Left lung (tissue), 10 donors: ENCODE measurements around the gene DMD. TPM values are rescaled to one million over a fixed set of nuclear protein-coding genes. Genes with fewer than 3 reads are reported as not detected.

Source experiments
- ATAC-seq: fragments of 200-7000 bp; cut with Tn5 transposase; one replicate; pipeline ENCODE4 v1.9.1; 2020; ENCODE audit warnings: moderate library complexity
- DNase-seq, 4 donors: peaks; one replicate each; pipeline ENCODE4 v3.0.0-alpha.2; 2013 to 2020
- H3K27ac ChIP-seq, 2 donors: fragments of 200-600 bp; sonication (generic) in 1 of 2; one replicate each; pipeline versions ENCODE4 v1.5.0 to v1.8.0; 2020 to 2021
- H3K27me3 ChIP-seq, 2 donors: fragments of 200-600 bp; sonication (generic) in 1 of 2; one replicate each; pipeline versions ENCODE4 v1.5.0 to v1.8.0; 2020 to 2021
- H3K36me3 ChIP-seq, 2 donors: fragments of 200-600 bp; sonication (generic) in 1 of 2; one replicate each; pipeline versions ENCODE4 v1.5.0 to v1.8.0; 2020 to 2021
- H3K4me1 ChIP-seq, 2 donors: fragments of 200-600 bp; one replicate each; pipeline ENCODE4 v1.8.0; 2021
- H3K4me3 ChIP-seq, 2 donors: fragments of 200-600 bp; sonication (generic) in 1 of 2; one replicate each; pipeline versions ENCODE4 v1.5.0 to v1.8.0; 2020 to 2021; ENCODE audit warnings: mild to moderate bottlenecking in 1 of 2
- H3K9me3 ChIP-seq, 2 donors: fragments of 200-600 bp; sonication (generic) in 1 of 2; one replicate each; pipeline versions ENCODE4 v1.5.0 to v1.8.0; 2020 to 2021
- CTCF ChIP-seq, 2 donors: fragments of 200-600 bp; sonication (generic) in 1 of 2; IDR thresholded peaks; one replicate each; pipeline versions ENCODE4 v1.5.0 to v1.8.0; 2021; ENCODE audit warnings: antibody characterized with exemption in 2 of 2
- intact Hi-C, 2 donors: fragments of 100-400 bp; cut with DNase I; formaldehyde crosslinking; loops; one replicate each; pipeline versions ENCODE4 v1.11.2 to v1.14.2; 2022
- polyA plus RNA-seq, 6 donors: library from polyadenylated mRNA; unstranded; fragments of 120-200 nt; gene quantifications; one replicate each; pipeline ENCODE4 v1.2.1, GENCODE V29; 2013; ENCODE audit not compliant: insufficient read length in 6 of 6
- total RNA-seq, 2 donors: library from RNA; stranded (reverse); fragmentation: NEBNext Ultra II Directional; extraction: Animal tissue kit (Norgen Biotek cat#: 25700); gene quantifications; one replicate each; pipeline ENCODE4 v1.2.1, GENCODE V29; 2021
- donor health status: DM: no; HTN: yes; CAD: no.
- donor health status: DM: no; HTN: no; CAD: no.

Gene DMD
- total and polyA plus RNA-seq, 8 donors: 16.6 to 68.8 (median 54.0) TPM

- H3K36me3 ChIP-seq: no peaks in the 10 kb centered on the region
- H3K4me3 ChIP-seq: no peak overlapping the region
- no peaks in the 10 kb centered on the region for H3K9me3 ChIP-seq
- ATAC-seq: no peak
- TF ChIP-seq CTCF (IDR thresholded peaks at IDR 0.05): no peak
- no peak overlapping the region for H3K27ac ChIP-seq
- no peaks in the 10 kb centered on the region for H3K4me1 ChIP-seq
- DNase-seq: no peak
- intact Hi-C loops: no loop called here
- H3K27me3 ChIP-seq: no peaks in the 10 kb centered on the region
Measured at GRCh38 chrX:32455704-32456103, 755.6 kb downstream of the DMD start.

GRCh38 chrX:32451954-32452695 lies 759.2 kb downstream of the DMD start:
- Histone ChIP-seq H3K36me3 (no peaks in the 10 kb centered on the region), H3K4me3 (no peak overlapping the region), H3K9me3 (no peaks in the 10 kb centered on the region), H3K4me1 (no peaks in the 10 kb centered on the region), H3K27me3 (no peaks in the 10 kb centered on the region), H3K27ac (no peak overlapping the region)
- ATAC-seq (no peak), DNase-seq (no peak)
- TF ChIP-seq CTCF (IDR thresholded peaks at IDR 0.05): no peak
- intact Hi-C loops: no loop called here

GRCh38 chrX:32448945-32449344 lies 762.4 kb downstream of the DMD start:
- TF ChIP-seq CTCF (IDR thresholded peaks at IDR 0.05): no peak
- no peaks in the 10 kb centered on the region for H3K9me3 ChIP-seq
- no peaks in the 10 kb centered on the region for H3K4me1 ChIP-seq
- H3K27ac ChIP-seq: no peak overlapping the region
- no peak overlapping the region for H3K4me3 ChIP-seq
- H3K27me3 ChIP-seq: peaks cover 0 to 2% of the 10 kb centered on the region in 2 donors
- ATAC-seq: no peak
- H3K36me3 ChIP-seq: no peaks in the 10 kb centered on the region
- DNase-seq: no peak
- intact Hi-C loops: no loop called here

GRCh38 chrX:32448320-32448719 lies 763.0 kb downstream of the DMD start:
- Histone ChIP-seq H3K27me3 (peaks cover 0 to 2% of the 10 kb centered on the region in 2 donors), H3K4me3 (no peak overlapping the region), H3K27ac (no peak overlapping the region), H3K36me3 (no peaks in the 10 kb centered on the region), H3K9me3 (no peaks in the 10 kb centered on the region), H3K4me1 (no peaks in the 10 kb centered on the region)
- TF ChIP-seq CTCF (IDR thresholded peaks at IDR 0.05): no peak
- intact Hi-C loops: no loop called here
- DNase-seq (peak in 1 of 4 donors; percentile 2), ATAC-seq (peak; percentile 85)

- Histone ChIP-seq H3K27ac (no peak overlapping the region), H3K27me3 (peaks cover 0 to 2% of the 10 kb centered on the region in 2 donors), H3K4me3 (no peak overlapping the region), H3K4me1 (no peaks in the 10 kb centered on the region), H3K9me3 (no peaks in the 10 kb centered on the region), H3K36me3 (no peaks in the 10 kb centered on the region)
- ATAC-seq (no peak), DNase-seq (no peak)
- TF ChIP-seq CTCF (IDR thresholded peaks at IDR 0.05): no peak
- intact Hi-C loops: no loop called here
Measured at GRCh38 chrX:32447640-32448039, 763.7 kb downstream of the DMD start.
